NB4 (cell line): ENCODE data around the gene SDK2.

Source experiments
- DNase-seq: peaks from one replicate; pipeline ENCODE4 v3.0.0; 2010; ENCODE audit warnings: low read depth
- H3K4me3 ChIP-seq: one replicate; pipeline ENCODE4 v1.5.1; 2011; ENCODE audit warnings: mild to moderate bottlenecking, low read depth, low read length, moderate library complexity
- MYC ChIP-seq: IDR thresholded peaks from 2 replicates; pipeline ENCODE4 v1.6.1; 2011; ENCODE audit warnings: low read depth, low read length
- POLR2A ChIP-seq: IDR thresholded peaks from 2 replicates; pipeline ENCODE4 v1.6.1; 2011; ENCODE audit warnings: mild to moderate bottlenecking; ENCODE audit not compliant: insufficient read length; ENCODE audit errors: extremely low read depth
- TF ChIP-seq, protein P1 (sequence below): IDR thresholded peaks from 2 replicates; pipeline ENCODE4 v1.6.1; 2011; ENCODE audit warnings: low read depth, low read length
- TF ChIP-seq, protein P2 (sequence below): IDR thresholded peaks from one replicate; pipeline ENCODE4 v1.5.1; 2012; ENCODE audit warnings: low read depth, low read length

SDK2 gene

DNA sequence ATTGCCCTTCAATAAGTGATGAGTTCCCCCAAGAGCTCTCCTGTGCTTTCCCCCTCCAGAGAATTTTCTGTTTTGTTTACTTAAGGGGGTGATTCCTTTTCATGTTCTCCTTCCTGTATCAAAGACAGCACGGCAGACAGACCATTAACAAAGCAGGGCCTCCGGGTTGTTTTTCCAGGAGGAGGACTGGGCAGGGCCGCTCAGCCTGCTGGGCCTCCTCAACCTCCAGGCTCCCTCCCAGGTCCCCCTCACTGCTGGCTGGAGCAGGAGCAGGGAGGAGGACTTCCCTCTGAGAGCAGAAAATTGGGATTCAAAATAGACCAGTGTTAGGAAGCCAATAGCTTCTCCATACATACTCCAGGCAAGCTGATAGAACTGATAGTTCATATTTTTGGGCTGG, 20.4 kb downstream of the SDK2 start:
- TF ChIP-seq, protein P1, sequence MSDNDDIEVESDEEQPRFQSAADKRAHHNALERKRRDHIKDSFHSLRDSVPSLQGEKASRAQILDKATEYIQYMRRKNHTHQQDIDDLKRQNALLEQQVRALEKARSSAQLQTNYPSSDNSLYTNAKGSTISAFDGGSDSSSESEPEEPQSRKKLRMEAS, result no peak
- no peak for TF ChIP-seq POLR2A
- TF ChIP-seq MYC, result no peak
- TF ChIP-seq, protein P2, sequence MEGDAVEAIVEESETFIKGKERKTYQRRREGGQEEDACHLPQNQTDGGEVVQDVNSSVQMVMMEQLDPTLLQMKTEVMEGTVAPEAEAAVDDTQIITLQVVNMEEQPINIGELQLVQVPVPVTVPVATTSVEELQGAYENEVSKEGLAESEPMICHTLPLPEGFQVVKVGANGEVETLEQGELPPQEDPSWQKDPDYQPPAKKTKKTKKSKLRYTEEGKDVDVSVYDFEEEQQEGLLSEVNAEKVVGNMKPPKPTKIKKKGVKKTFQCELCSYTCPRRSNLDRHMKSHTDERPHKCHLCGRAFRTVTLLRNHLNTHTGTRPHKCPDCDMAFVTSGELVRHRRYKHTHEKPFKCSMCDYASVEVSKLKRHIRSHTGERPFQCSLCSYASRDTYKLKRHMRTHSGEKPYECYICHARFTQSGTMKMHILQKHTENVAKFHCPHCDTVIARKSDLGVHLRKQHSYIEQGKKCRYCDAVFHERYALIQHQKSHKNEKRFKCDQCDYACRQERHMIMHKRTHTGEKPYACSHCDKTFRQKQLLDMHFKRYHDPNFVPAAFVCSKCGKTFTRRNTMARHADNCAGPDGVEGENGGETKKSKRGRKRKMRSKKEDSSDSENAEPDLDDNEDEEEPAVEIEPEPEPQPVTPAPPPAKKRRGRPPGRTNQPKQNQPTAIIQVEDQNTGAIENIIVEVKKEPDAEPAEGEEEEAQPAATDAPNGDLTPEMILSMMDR, result no peak
- no peak for DNase-seq
- H3K4me3 ChIP-seq, result no peak overlapping the region

DNA sequence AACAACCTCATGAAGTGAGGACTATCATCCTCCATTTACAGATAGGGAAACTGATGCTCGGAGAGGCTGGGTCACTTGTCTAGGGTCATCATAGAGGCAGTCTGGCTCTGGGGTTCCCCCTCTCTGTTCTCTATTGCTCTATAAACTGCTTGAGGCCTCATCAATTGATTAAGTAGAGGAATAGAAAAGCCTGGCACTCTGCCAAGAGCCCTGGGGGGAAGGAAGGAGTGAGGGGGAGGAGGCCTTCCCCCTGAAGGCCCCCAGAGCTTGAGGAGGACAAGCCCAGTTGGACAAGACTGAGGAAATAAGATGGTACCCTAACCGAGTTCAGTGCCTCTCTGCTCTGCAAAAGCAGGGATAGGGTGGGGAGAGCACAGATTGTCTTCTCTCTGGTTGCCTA, 21.0 kb downstream of the SDK2 start:
- TF ChIP-seq, protein P1, result no peak
- TF ChIP-seq, protein P2, result no peak
- no peak for TF ChIP-seq POLR2A
- no peak for TF ChIP-seq MYC
- DNase-seq, result no peak
- no peak overlapping the region for H3K4me3 ChIP-seq

DNA sequence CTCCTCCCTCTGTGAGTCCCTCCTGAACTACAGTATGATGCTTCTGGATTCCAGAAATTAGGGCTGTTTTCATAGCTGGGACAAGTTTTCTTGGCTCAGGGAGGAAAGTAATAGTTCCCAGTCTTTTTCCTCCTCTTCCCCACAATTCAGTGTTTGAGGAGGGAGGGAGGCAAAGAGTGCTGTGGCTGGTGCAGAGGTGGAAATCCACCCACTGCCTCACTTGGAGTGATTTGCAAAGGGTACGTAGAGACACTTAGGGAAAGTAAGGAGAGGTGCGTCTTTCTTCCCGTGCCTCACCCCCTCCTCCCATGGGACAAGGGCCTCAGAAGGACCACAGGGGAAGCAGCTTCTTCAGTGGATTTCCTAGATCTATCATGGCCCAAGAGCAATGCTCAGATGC, 21.9 kb downstream of the SDK2 start:
- no peak for TF ChIP-seq POLR2A
- TF ChIP-seq, protein P2, result no peak
- TF ChIP-seq MYC, result no peak
- TF ChIP-seq, protein P1, result no peak
- DNase-seq, result no peak
- H3K4me3 ChIP-seq, result no peak overlapping the region

DNA sequence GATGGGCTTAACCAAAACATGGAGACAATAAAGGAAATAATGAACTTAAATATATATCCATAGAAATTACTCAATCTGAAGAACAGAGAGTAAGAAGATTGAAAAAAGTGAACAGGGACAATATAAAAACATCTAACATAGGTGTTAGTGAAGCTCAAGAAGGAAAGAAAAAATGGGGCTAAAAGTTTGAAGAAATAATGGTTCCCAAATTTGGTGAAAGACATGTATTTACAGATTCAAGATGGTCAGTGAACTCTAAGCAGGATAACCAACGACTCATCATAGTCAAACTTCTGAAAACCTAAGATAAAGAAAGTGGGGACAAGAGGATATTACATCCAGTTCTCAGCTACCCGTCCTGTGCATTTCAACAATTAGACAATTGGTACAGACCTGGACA, 22.6 kb downstream of the SDK2 start:
- no peak for DNase-seq
- H3K4me3 ChIP-seq, result no peak overlapping the region
- TF ChIP-seq, protein P2, result no peak
- TF ChIP-seq POLR2A (no peak), MYC (no peak)
- TF ChIP-seq, protein P1, result no peak

DNA sequence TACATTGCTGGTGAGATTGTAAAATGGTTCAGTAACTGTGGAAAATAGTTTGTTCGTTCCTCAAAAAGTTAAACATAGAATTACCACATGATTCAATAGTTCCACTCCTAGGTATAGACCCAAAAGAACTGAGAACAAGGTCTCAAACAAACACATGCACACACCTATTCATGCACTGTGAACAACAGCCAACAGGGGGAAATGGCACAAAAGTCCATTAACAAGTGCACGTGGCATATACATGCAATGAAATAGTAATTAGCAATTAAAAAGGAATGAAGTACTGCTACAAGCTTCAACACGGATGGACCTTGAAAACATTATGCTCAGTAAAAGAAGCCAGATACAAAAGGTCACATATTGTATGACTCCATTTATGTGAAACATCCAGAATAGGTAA, 23.8 kb downstream of the SDK2 start:
- no peak overlapping the region for H3K4me3 ChIP-seq
- DNase-seq, result no peak
- TF ChIP-seq MYC, result no peak

DNA sequence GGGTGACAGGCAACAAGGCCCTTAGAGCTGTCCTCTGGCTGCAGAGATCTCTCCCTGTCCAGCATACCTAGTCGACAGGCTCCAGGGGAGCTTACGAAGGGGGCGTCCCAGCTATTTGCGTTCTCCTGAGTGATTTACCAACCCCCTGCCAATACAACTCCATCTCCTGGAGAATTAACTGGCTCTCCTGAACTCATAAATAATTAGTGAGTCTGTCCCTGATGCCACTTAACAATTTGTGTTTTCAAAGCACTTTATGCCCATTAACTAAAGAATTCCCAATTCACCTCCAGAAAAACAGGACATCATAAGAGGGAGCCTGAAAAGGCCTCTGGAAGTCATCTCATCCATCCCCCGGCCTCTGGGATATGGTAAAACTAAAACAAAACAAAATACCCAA, 26.7 kb downstream of the SDK2 start:
- TF ChIP-seq MYC, result no peak
- TF ChIP-seq, protein P2, result no peak
- TF ChIP-seq, protein P1, result no peak
- no peak for TF ChIP-seq POLR2A
- DNase-seq, result no peak
- no peak overlapping the region for H3K4me3 ChIP-seq
